SK-N-SH (cell line): ENCODE results near the gene AKR1C4. TPM values are rescaled to one million over a fixed set of nuclear protein-coding genes. Genes with fewer than 3 reads are reported as not detected.
"Not testable (repeated sequence)": the region's sequence is repeated elsewhere in the genome, so short reads cannot be mapped to it uniquely, and the experiment has no call there.

ENCODE experiments used
- CTCF ChIA-PET: fragments of 300-600, 350-600 bp; formaldehyde crosslinking; extraction: SDS; loops from one replicate; lab custom pipeline; 2021; lab: Yijun Ruan, JAX
- POLR2A ChIA-PET: fragments of 350-600 bp; sonication (Branson Sonifier 250); formaldehyde crosslinking; extraction: SDS; loops from one replicate; lab custom pipeline; 2020; ENCODE audit warnings: antibody characterized with exemption, inconsistent platforms; lab: Yijun Ruan, JAX
- DNase-seq: peaks from one replicate; pipeline ENCODE4 v3.0.0; 2012
- H2AFZ ChIP-seq: fragments of 200-600 bp; sonication (generic); 2 replicates; pipeline ENCODE4 v1.8.1; 2016; ENCODE audit warnings: antibody characterized with exemption, mild to moderate bottlenecking, low read depth
- H3F3A ChIP-seq: fragments of 200-600 bp; sonication (generic); replicated peaks from 2 replicates; pipeline ENCODE3; 2016; ENCODE audit warnings: antibody characterized with exemption, mild to moderate bottlenecking; ENCODE audit not compliant: insufficient read depth
- H3K27ac ChIP-seq, 2 experiments: fragments of 200-500 bp in 1 of 2; fragments of 200-600 bp in 1 of 2; sonication (Bioruptor generic) in 1 of 2; sonication (generic), shearing (Covaris generic) in 1 of 2; 2 replicates each; pipeline versions ENCODE4 v1.5.1 to v1.6.1; 2014 to 2016; ENCODE audit warnings: low read depth in 2 of 2, inconsistent platforms in 1 of 2, low read length in 1 of 2, mild to moderate bottlenecking in 1 of 2, mixed read lengths in 1 of 2
- H3K27me3 ChIP-seq: fragments of 200-600 bp; sonication (generic), shearing (Covaris generic); 2 replicates; pipeline ENCODE4 v1.6.1; 2016; ENCODE audit warnings: mixed run types; ENCODE audit not compliant: insufficient read depth
- H3K36me3 ChIP-seq, 2 experiments: fragments of 200-500 bp in 1 of 2; fragments of 200-600 bp in 1 of 2; sonication (Bioruptor generic) in 1 of 2; sonication (generic) in 1 of 2; replicated peaks in 1 of 2; 2 replicates each; pipeline versions ENCODE3 to v1.5.1; 2014 to 2016; ENCODE audit warnings: low read length in 1 of 2, mild to moderate bottlenecking in 1 of 2; ENCODE audit not compliant: insufficient read depth in 2 of 2, control insufficient read depth in 1 of 2
- H3K4me1 ChIP-seq, 2 experiments: fragments of 200-500 bp in 1 of 2; fragments of 200-600 bp in 1 of 2; sonication (Bioruptor generic) in 1 of 2; sonication (generic), shearing (Covaris generic) in 1 of 2; 2 replicates each; pipeline versions ENCODE4 v1.5.1 to v1.6.1; 2014 to 2016; ENCODE audit warnings: low read depth in 1 of 2, low read length in 1 of 2, mixed run types in 1 of 2; ENCODE audit not compliant: insufficient read depth in 2 of 2, control insufficient read depth in 1 of 2
- H3K4me2 ChIP-seq: fragments of 200-600 bp; sonication (generic), shearing (Covaris generic); 2 replicates; pipeline ENCODE4 v1.6.1; 2017; ENCODE audit warnings: mixed run types
- H3K4me3 ChIP-seq, 2 experiments: fragments of 200-500 bp in 1 of 2; fragments of 200-600 bp in 1 of 2; sonication (Bioruptor generic) in 1 of 2; sonication (generic), shearing (Covaris generic) in 1 of 2; 2 replicates each; pipeline versions ENCODE4 v1.5.1 to v1.8.1; 2014 to 2016; ENCODE audit warnings: low read depth in 2 of 2, inconsistent platforms in 1 of 2, low read length in 1 of 2, mild to moderate bottlenecking in 1 of 2, mixed read lengths in 1 of 2, moderate library complexity in 1 of 2
- H3K79me2 ChIP-seq: fragments of 200-600 bp; sonication (generic); 2 replicates; pipeline ENCODE4 v1.8.1; 2017; ENCODE audit warnings: mild to moderate bottlenecking; ENCODE audit not compliant: insufficient read depth
- H3K9ac ChIP-seq: fragments of 200-600 bp; sonication (generic); 2 replicates; pipeline ENCODE4 v1.6.1; 2017; ENCODE audit warnings: mixed run types
- H3K9me2 ChIP-seq: fragments of 200-600 bp; sonication (generic); 2 replicates; pipeline ENCODE4 v1.6.1; 2017; ENCODE audit warnings: mixed run types
- H3K9me3 ChIP-seq: fragments of 200-600 bp; sonication (generic); 2 replicates; pipeline ENCODE4 v1.6.1; 2017; ENCODE audit warnings: mixed run types, mild to moderate bottlenecking, moderate library complexity
- H4K20me1 ChIP-seq: fragments of 200-600 bp; sonication (generic); 2 replicates; pipeline ENCODE4 v1.6.1; 2017; ENCODE audit warnings: mild to moderate bottlenecking, mixed run types; ENCODE audit not compliant: insufficient read depth
- ELF1 ChIP-seq: IDR thresholded peaks from 2 replicates; pipeline ENCODE4 v1.4.0; 2012
- EP300 ChIP-seq, 2 experiments: IDR thresholded peaks; 2 replicates each; pipeline versions ENCODE4 v1.4.0 to v1.6.1; 2012; ENCODE audit warnings: borderline replicate concordance in 1 of 2, low read depth in 1 of 2, low read length in 1 of 2
- FOSL2 ChIP-seq: IDR thresholded peaks from 2 replicates; pipeline ENCODE4 v1.4.0; 2012; ENCODE audit warnings: low read depth, mild to moderate bottlenecking, moderate library complexity, borderline replicate concordance
- FOXJ3 ChIP-seq: sonication (generic); formaldehyde crosslinking; IDR thresholded peaks from 2 replicates; pipeline ENCODE4 v1.5.1; 2020; ENCODE audit warnings: mild to moderate bottlenecking, missing genetic modification reagents
- NRF1 ChIP-seq: IDR thresholded peaks from 2 replicates; pipeline ENCODE4 v1.6.1; 2012; ENCODE audit warnings: low read depth, mild to moderate bottlenecking, low read length
- RXRA ChIP-seq: IDR thresholded peaks from 2 replicates; pipeline ENCODE4 v1.4.0; 2012; ENCODE audit warnings: low read depth, mild to moderate bottlenecking, borderline replicate concordance
- SIN3A ChIP-seq: IDR thresholded peaks from 2 replicates; pipeline ENCODE4 v1.6.1; 2012; ENCODE audit warnings: low read depth, mild to moderate bottlenecking, low read length, moderate library complexity, borderline replicate concordance
- SMC3 ChIP-seq: IDR thresholded peaks from 2 replicates; pipeline ENCODE4 v1.6.1; 2012; ENCODE audit warnings: low read depth, low read length, improper control_type of control experiment
- TAF1 ChIP-seq: IDR thresholded peaks from 2 replicates; pipeline ENCODE4 v1.6.1; 2012; ENCODE audit warnings: low read depth, mild to moderate bottlenecking, low read length, moderate library complexity, borderline replicate concordance
- TCF12 ChIP-seq: IDR thresholded peaks from 2 replicates; pipeline ENCODE4 v1.4.0; 2012
- YY1 ChIP-seq: IDR thresholded peaks from 2 replicates; pipeline ENCODE4 v1.4.0; 2012; ENCODE audit warnings: low read depth, mild to moderate bottlenecking
- WGBS: methylation state at CpG from one replicate; pipeline ENCODE4 v1.1.6; 2017; ENCODE audit warnings: low lambda C conversion rate; 5-methylcytosine and 5-hydroxymethylcytosine counted together
- polyA plus RNA-seq, 3 experiments: library from polyadenylated mRNA; depleted of rRNA; stranded (reverse); fragments of >200 nt; gene quantifications; 2 replicates each; pipeline ENCODE4 v1.2.3, GENCODE V29; 2012
- TF ChIP-seq, protein P1 (sequence below): fragments of 200-600 bp; sonication (generic); IDR thresholded peaks from 2 replicates; pipeline ENCODE4 v1.6.1; 2017; ENCODE audit warnings: antibody characterized with exemption, mild to moderate bottlenecking, moderate library complexity
- TF ChIP-seq, protein P2 (sequence below): fragments of 150-350 bp; IDR thresholded peaks from 2 replicates; pipeline ENCODE4 v1.6.1; 2017; ENCODE audit warnings: antibody characterized with exemption, low read length, low read depth, borderline replicate concordance

Gene AKR1C4
- polyA plus RNA-seq, 1 of the 3 experiments (the other 2 are of a cell fraction), result not detected

DNA sequence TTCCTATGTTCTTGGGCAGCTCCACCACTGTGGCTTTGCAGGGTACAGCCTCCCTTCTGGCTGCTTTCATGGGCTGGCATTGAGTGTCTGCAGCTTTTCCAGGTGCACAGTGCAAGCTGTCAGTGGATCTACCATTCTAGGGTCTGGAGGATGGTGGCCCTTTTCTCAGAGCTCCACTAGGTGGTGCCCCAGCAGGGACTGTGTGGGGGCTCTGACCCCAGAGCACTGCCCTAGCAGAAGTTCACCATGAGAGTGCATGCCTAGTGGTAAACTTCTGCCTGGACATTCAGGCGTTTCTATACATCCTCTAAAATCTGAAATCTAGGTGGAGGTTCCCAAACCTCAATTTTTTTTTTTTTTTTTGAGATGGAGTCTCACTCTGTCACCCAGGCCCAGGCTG lies 13.6 kb downstream of the AKR1C4 start:
- H3K4me3 ChIP-seq, H3K27me3 ChIP-seq, H3K9me2 ChIP-seq, DNase-seq, H3K27ac ChIP-seq, H3K4me2 ChIP-seq, H2AFZ ChIP-seq, H3K4me1 ChIP-seq, H3F3A ChIP-seq, H3K9ac ChIP-seq, H3K79me2 ChIP-seq, H3K9me3 ChIP-seq, POLR2A ChIA-PET, H3K36me3 ChIP-seq, H4K20me1 ChIP-seq: not testable (repeated sequence)
- TF ChIP-seq, protein P1, sequence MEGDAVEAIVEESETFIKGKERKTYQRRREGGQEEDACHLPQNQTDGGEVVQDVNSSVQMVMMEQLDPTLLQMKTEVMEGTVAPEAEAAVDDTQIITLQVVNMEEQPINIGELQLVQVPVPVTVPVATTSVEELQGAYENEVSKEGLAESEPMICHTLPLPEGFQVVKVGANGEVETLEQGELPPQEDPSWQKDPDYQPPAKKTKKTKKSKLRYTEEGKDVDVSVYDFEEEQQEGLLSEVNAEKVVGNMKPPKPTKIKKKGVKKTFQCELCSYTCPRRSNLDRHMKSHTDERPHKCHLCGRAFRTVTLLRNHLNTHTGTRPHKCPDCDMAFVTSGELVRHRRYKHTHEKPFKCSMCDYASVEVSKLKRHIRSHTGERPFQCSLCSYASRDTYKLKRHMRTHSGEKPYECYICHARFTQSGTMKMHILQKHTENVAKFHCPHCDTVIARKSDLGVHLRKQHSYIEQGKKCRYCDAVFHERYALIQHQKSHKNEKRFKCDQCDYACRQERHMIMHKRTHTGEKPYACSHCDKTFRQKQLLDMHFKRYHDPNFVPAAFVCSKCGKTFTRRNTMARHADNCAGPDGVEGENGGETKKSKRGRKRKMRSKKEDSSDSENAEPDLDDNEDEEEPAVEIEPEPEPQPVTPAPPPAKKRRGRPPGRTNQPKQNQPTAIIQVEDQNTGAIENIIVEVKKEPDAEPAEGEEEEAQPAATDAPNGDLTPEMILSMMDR, result peak; percentile 23; the same call in 1 of the 2 replicates
- CTCF ChIA-PET, result interaction anchor here (1.2 kb wide), 1 partner anchor 173 kb away, joined by 3 read pairs; no protein-coding TSS in a partner anchor
- 8% methylated on average over 1 of the region's 1 CpG for WGBS

GRCh38 chr10:5211696-5212536 lies 15.3 kb downstream of the AKR1C4 start:
- ChIA-PET POLR2A (no interaction called here), CTCF (no interaction called here)
- Histone ChIP-seq H4K20me1 (no peaks in the 10 kb centered on the region), H3K9me2 (no peaks in the 10 kb centered on the region), H3K9me3 (no peaks in the 10 kb centered on the region), H3K79me2 (no peaks in the 10 kb centered on the region), H3K4me3 (no peak overlapping the region), H3K36me3 (no peaks in the 10 kb centered on the region), H2AFZ (no peak overlapping the region), H3K4me2 (no peak overlapping the region), H3K4me1 (no peaks in the 10 kb centered on the region), H3K27me3 (no peaks in the 10 kb centered on the region), H3K9ac (no peak overlapping the region), H3F3A (no peaks in the 10 kb centered on the region), H3K27ac (no peak overlapping the region)
- DNase-seq, result no peak
- TF ChIP-seq SMC3, result no peak
- TF ChIP-seq SIN3A, result no peak
- TF ChIP-seq, protein P2, sequence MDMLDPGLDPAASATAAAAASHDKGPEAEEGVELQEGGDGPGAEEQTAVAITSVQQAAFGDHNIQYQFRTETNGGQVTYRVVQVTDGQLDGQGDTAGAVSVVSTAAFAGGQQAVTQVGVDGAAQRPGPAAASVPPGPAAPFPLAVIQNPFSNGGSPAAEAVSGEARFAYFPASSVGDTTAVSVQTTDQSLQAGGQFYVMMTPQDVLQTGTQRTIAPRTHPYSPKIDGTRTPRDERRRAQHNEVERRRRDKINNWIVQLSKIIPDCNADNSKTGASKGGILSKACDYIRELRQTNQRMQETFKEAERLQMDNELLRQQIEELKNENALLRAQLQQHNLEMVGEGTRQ, result no peak
- no peak for TF ChIP-seq YY1
- no peak for TF ChIP-seq FOSL2
- TF ChIP-seq NRF1, result no peak
- no peak for TF ChIP-seq TAF1
- TF ChIP-seq FOXJ3 (CRISPR knock-in tag), result no peak
- no peak for TF ChIP-seq TCF12
- TF ChIP-seq ELF1, result no peak
- no peak for TF ChIP-seq EP300 (IDR thresholded peaks at IDR 0.05; ENCODE audit: borderline replicate concordance in 1 of 2, low read depth in 1 of 2, low read length in 1 of 2)
- TF ChIP-seq RXRA, result no peak
